Neural cell (in vitro differentiated cells): ENCODE measurements around the gene TLCD4. TPM values are rescaled to one million over a fixed set of nuclear protein-coding genes. Genes with fewer than 3 reads are reported as not detected.

ENCODE experiments used
- H2AFZ ChIP-seq: fragments of 200-600, 300-800 bp; sonication (generic), shearing (Covaris generic); 2 replicates; pipeline ENCODE4 v1.6.0; 2014; ENCODE audit warnings: low read depth, mild to moderate bottlenecking, antibody characterized with exemption, low read length, moderate library complexity
- H3F3A ChIP-seq: fragments of 200-600 bp; shearing (Covaris generic); 2 replicates; pipeline ENCODE4 v1.6.1; 2016; ENCODE audit warnings: mild to moderate bottlenecking, moderate library complexity, mixed read lengths, antibody characterized with exemption, low read length; ENCODE audit not compliant: insufficient read depth, poor library complexity, severe bottlenecking
- H3K27ac ChIP-seq: fragments of 200-600, 300-800 bp; sonication (generic), shearing (Covaris generic); 2 replicates; pipeline ENCODE4 v1.5.1; 2014; ENCODE audit warnings: mild to moderate bottlenecking, low read length, moderate library complexity
- H3K27me3 ChIP-seq: fragments of 300-800, 200-600 bp; sonication (generic), shearing (Covaris generic); 2 replicates; pipeline ENCODE4 v1.6.0; 2014; ENCODE audit warnings: mild to moderate bottlenecking, low read depth, low read length, moderate library complexity; ENCODE audit not compliant: insufficient read depth
- H3K36me3 ChIP-seq: fragments of 300-800, 200-600 bp; sonication (generic), shearing (Covaris generic); 2 replicates; pipeline ENCODE4 v1.5.1; 2014; ENCODE audit warnings: mild to moderate bottlenecking, antibody characterized with exemption, low read length, moderate library complexity; ENCODE audit not compliant: insufficient read depth
- H3K4me2 ChIP-seq: fragments of 300-800, 200-600 bp; sonication (generic), shearing (Covaris generic); 2 replicates; pipeline ENCODE4 v1.6.0; 2014; ENCODE audit warnings: mild to moderate bottlenecking, low read length
- H3K4me3 ChIP-seq: fragments of 300-800, 200-600 bp; sonication (generic), shearing (Covaris generic); 2 replicates; pipeline ENCODE4 v1.5.1; 2014; ENCODE audit warnings: mild to moderate bottlenecking, low read length, moderate library complexity
- H3K79me2 ChIP-seq: fragments of 200-600 bp; shearing (Covaris generic); replicated peaks from 2 replicates; pipeline ENCODE4 v1.6.0; 2014; ENCODE audit warnings: mild to moderate bottlenecking, low read length, moderate library complexity; ENCODE audit not compliant: insufficient read depth
- H3K9ac ChIP-seq: fragments of 300-800, 200-600 bp; sonication (generic), shearing (Covaris generic); 2 replicates; pipeline ENCODE4 v1.6.1; 2016; ENCODE audit warnings: mild to moderate bottlenecking, low read length, mixed read lengths
- H3K9me2 ChIP-seq: fragments of 200-600 bp; shearing (Covaris generic); 2 replicates; pipeline ENCODE4 v1.6.1; 2016; ENCODE audit warnings: mild to moderate bottlenecking, low read length, mixed read lengths; ENCODE audit not compliant: insufficient read depth
- H3K9me3 ChIP-seq: fragments of 200-600, 300-800 bp; sonication (generic), shearing (Covaris generic); 2 replicates; pipeline ENCODE4 v1.6.1; 2016; ENCODE audit warnings: mild to moderate bottlenecking, mixed run types, low read length, moderate library complexity, mixed read lengths
- H4K20me1 ChIP-seq: fragments of 200-600 bp; shearing (Covaris generic); 2 replicates; pipeline ENCODE4 v1.6.1; 2016; ENCODE audit warnings: mild to moderate bottlenecking, mixed run types; ENCODE audit not compliant: insufficient read depth
- EP300 ChIP-seq: fragments of 450-650 bp; conservative IDR thresholded peaks from 2 replicates; pipeline ENCODE4 v1.6.1; 2014; ENCODE audit warnings: antibody characterized with exemption, mild to moderate bottlenecking, moderate library complexity; ENCODE audit not compliant: poor library complexity, severe bottlenecking
- EZH2 ChIP-seq: fragments of 200-600, 300-800 bp; shearing (Covaris generic), sonication (generic); IDR thresholded peaks from 2 replicates; pipeline ENCODE4 v1.6.1; 2014; ENCODE audit warnings: antibody characterized with exemption, low read length, borderline replicate concordance, mild to moderate bottlenecking; ENCODE audit not compliant: insufficient read depth, poor library complexity, severe bottlenecking
- MXI1 ChIP-seq: fragments of 450-650 bp; conservative IDR thresholded peaks from 2 replicates; pipeline ENCODE4 v1.6.1; 2014; ENCODE audit warnings: antibody characterized with exemption, mild to moderate bottlenecking; ENCODE audit not compliant: poor library complexity, severe bottlenecking
- POLR2AphosphoS5 ChIP-seq: IDR thresholded peaks from 2 replicates; pipeline ENCODE4 v1.6.1; 2012
- RAD21 ChIP-seq: fragments of 450-650 bp; conservative IDR thresholded peaks from 2 replicates; pipeline ENCODE4 v1.6.1; 2014; ENCODE audit warnings: antibody characterized with exemption, mild to moderate bottlenecking, moderate library complexity
- SMC3 ChIP-seq: fragments of 450-650 bp; conservative IDR thresholded peaks from 2 replicates; pipeline ENCODE4 v1.6.1; 2014; ENCODE audit warnings: antibody characterized with exemption, mild to moderate bottlenecking, moderate library complexity; ENCODE audit not compliant: poor library complexity
- TAF1 ChIP-seq: IDR thresholded peaks from 2 replicates; pipeline ENCODE4 v1.6.1; 2012; ENCODE audit warnings: low read depth
- polyA plus RNA-seq: library from polyadenylated mRNA; depleted of rRNA; stranded (reverse); fragments of >200 nt; gene quantifications from 2 replicates; pipeline ENCODE4 v1.2.3, GENCODE V29; 2014
- TF ChIP-seq, protein P1 (sequence below): fragments of 450-650 bp; IDR thresholded peaks from 2 replicates; pipeline ENCODE4 v1.5.1; 2014; ENCODE audit warnings: antibody characterized with exemption, mild to moderate bottlenecking, moderate library complexity; ENCODE audit not compliant: poor library complexity, severe bottlenecking
- TF ChIP-seq, protein P2 (sequence below): IDR thresholded peaks from 2 replicates; pipeline ENCODE4 v1.6.1; 2012; ENCODE audit warnings: borderline replicate concordance

The TLCD4 gene
- polyA plus RNA-seq, 1 donor from 2014 or later, result 1.6 TPM

DNA sequence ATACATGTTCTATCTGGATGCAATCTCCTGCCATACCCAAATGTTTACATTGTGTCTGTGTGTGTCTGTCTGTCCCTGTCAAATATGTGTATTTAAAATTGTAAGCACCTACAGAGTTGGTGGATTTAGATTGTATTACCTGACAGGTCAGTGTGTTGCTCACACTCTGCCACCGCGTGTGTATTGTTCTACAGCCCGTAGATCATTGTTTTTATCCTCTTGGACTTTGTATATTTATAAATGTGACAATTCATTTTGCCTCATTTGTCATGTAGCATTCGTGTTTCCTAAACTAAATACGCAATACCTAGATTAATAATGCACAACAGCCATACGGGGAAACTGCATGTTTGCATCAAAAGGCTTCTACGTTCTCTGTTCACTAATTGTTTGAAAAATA lies 45.0 kb upstream of the TLCD4 start:
- no peaks in the 10 kb centered on the region for H3K9me3 ChIP-seq
- H3F3A ChIP-seq, result no peaks in the 10 kb centered on the region
- H3K79me2 ChIP-seq, result no peaks in the 10 kb centered on the region
- no peaks in the 10 kb centered on the region for H3K27me3 ChIP-seq
- peak overlapping the region; percentile 90 for H2AFZ ChIP-seq
- peak overlapping the region; percentile 89 for H3K27ac ChIP-seq
- H4K20me1 ChIP-seq, result no peaks in the 10 kb centered on the region
- H3K9ac ChIP-seq, result peak overlapping the region; percentile 82
- peak overlapping the region; percentile 73 for H3K4me3 ChIP-seq
- H3K36me3 ChIP-seq, result no peaks in the 10 kb centered on the region
- no peaks in the 10 kb centered on the region for H3K9me2 ChIP-seq
- TF ChIP-seq TAF1 (no peak), MXI1 (no peak), SMC3 (no peak)
- TF ChIP-seq, protein P1, sequence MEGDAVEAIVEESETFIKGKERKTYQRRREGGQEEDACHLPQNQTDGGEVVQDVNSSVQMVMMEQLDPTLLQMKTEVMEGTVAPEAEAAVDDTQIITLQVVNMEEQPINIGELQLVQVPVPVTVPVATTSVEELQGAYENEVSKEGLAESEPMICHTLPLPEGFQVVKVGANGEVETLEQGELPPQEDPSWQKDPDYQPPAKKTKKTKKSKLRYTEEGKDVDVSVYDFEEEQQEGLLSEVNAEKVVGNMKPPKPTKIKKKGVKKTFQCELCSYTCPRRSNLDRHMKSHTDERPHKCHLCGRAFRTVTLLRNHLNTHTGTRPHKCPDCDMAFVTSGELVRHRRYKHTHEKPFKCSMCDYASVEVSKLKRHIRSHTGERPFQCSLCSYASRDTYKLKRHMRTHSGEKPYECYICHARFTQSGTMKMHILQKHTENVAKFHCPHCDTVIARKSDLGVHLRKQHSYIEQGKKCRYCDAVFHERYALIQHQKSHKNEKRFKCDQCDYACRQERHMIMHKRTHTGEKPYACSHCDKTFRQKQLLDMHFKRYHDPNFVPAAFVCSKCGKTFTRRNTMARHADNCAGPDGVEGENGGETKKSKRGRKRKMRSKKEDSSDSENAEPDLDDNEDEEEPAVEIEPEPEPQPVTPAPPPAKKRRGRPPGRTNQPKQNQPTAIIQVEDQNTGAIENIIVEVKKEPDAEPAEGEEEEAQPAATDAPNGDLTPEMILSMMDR, result no peak
- TF ChIP-seq, protein P2, sequence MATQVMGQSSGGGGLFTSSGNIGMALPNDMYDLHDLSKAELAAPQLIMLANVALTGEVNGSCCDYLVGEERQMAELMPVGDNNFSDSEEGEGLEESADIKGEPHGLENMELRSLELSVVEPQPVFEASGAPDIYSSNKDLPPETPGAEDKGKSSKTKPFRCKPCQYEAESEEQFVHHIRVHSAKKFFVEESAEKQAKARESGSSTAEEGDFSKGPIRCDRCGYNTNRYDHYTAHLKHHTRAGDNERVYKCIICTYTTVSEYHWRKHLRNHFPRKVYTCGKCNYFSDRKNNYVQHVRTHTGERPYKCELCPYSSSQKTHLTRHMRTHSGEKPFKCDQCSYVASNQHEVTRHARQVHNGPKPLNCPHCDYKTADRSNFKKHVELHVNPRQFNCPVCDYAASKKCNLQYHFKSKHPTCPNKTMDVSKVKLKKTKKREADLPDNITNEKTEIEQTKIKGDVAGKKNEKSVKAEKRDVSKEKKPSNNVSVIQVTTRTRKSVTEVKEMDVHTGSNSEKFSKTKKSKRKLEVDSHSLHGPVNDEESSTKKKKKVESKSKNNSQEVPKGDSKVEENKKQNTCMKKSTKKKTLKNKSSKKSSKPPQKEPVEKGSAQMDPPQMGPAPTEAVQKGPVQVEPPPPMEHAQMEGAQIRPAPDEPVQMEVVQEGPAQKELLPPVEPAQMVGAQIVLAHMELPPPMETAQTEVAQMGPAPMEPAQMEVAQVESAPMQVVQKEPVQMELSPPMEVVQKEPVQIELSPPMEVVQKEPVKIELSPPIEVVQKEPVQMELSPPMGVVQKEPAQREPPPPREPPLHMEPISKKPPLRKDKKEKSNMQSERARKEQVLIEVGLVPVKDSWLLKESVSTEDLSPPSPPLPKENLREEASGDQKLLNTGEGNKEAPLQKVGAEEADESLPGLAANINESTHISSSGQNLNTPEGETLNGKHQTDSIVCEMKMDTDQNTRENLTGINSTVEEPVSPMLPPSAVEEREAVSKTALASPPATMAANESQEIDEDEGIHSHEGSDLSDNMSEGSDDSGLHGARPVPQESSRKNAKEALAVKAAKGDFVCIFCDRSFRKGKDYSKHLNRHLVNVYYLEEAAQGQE, result no peak
- H3K4me2 ChIP-seq, result peak overlapping the region; percentile 71

GRCh38 chr1:95072532-95073419 lies 44.4 kb upstream of the TLCD4 start, which contains the start of gene ALG14:
Gene ALG14 (minus strand): TSS chr1:95072951. CDS start chr1:95072898, 53 bp downstream.
- Histone ChIP-seq H3F3A (no peaks in the 10 kb centered on the region), H3K9me2 (no peaks in the 10 kb centered on the region), H3K79me2 (no peaks in the 10 kb centered on the region), H4K20me1 (no peaks in the 10 kb centered on the region), H3K27ac (peak within 1 kb of the TSS; percentile 89), H3K9me3 (no peaks in the 10 kb centered on the region), H2AFZ (peak within 1 kb of the TSS; percentile 90), H3K4me3 (peak within 1 kb of the TSS; percentile 73), H3K9ac (peak within 1 kb of the TSS; percentile 82), H3K36me3 (no peaks in the 10 kb centered on the region), H3K27me3 (no peaks in the 10 kb centered on the region), H3K4me2 (peak within 1 kb of the TSS; percentile 77)
- TF ChIP-seq SMC3, result peak; percentile 55
- TF ChIP-seq, protein P1, result peak; percentile 20
- peak; percentile 65 for TF ChIP-seq TAF1
- no peak for TF ChIP-seq EZH2
- peak; percentile 91 for TF ChIP-seq POLR2AphosphoS5
- peak; percentile 39 for TF ChIP-seq EP300
- TF ChIP-seq, protein P2, result no peak
- TF ChIP-seq MXI1, result peak; percentile 89
- peak; percentile 58 for TF ChIP-seq RAD21
